Hepatocyte (in vitro differentiated cells): ENCODE data around the gene OPA1. TPM values are rescaled to one million over a fixed set of nuclear protein-coding genes. Genes with fewer than 3 reads are reported as not detected.

Source experiments
- DNase-seq: peaks from one replicate; pipeline ENCODE4 v3.0.0-alpha.2; 2016; ENCODE audit warnings: low spot score
- H2AFZ ChIP-seq: fragments of 200-600 bp; sonication (generic); 2 replicates; pipeline ENCODE4 v1.6.0; 2016; ENCODE audit warnings: antibody characterized with exemption, mild to moderate bottlenecking
- H3K27ac ChIP-seq: fragments of 200-600 bp; sonication (generic); 2 replicates; pipeline ENCODE4 v1.5.1; 2016; ENCODE audit warnings: mild to moderate bottlenecking
- H3K27me3 ChIP-seq: fragments of 200-600 bp; sonication (generic); 2 replicates; pipeline ENCODE4 v1.6.1; 2016
- H3K36me3 ChIP-seq: fragments of 200-600 bp; sonication (generic); replicated peaks from 2 replicates; pipeline ENCODE4 v1.5.1; 2016; ENCODE audit warnings: low read depth; ENCODE audit not compliant: insufficient read depth
- H3K4me1 ChIP-seq: fragments of 200-600 bp; sonication (generic); 2 replicates; pipeline ENCODE4 v1.5.1; 2016; ENCODE audit warnings: mild to moderate bottlenecking, moderate library complexity; ENCODE audit not compliant: insufficient read depth
- H3K4me2 ChIP-seq: fragments of 200-600 bp; sonication (generic); 2 replicates; pipeline ENCODE4 v1.6.0; 2016
- H3K4me3 ChIP-seq: fragments of 200-600 bp; sonication (generic); 2 replicates; pipeline ENCODE4 v1.5.1; 2016; ENCODE audit warnings: mild to moderate bottlenecking
- H3K79me2 ChIP-seq: fragments of 200-600 bp; sonication (generic); 2 replicates; pipeline ENCODE4 v1.6.0; 2017; ENCODE audit warnings: mild to moderate bottlenecking
- H3K9me2 ChIP-seq: fragments of 200-600 bp; sonication (generic); replicated peaks from 2 replicates; pipeline ENCODE4 v1.6.0; 2017; ENCODE audit warnings: mild to moderate bottlenecking; ENCODE audit not compliant: insufficient read depth
- H3K9me3 ChIP-seq: fragments of 200-600 bp; sonication (generic); 2 replicates; pipeline ENCODE4 v1.5.1; 2016; ENCODE audit warnings: low read depth, mild to moderate bottlenecking
- H4K20me1 ChIP-seq: fragments of 200-600 bp; sonication (generic); 2 replicates; pipeline ENCODE4 v1.6.0; 2016; ENCODE audit warnings: mild to moderate bottlenecking; ENCODE audit not compliant: insufficient read depth, poor library complexity, severe bottlenecking
- EZH2 ChIP-seq: fragments of 200-600 bp; sonication (generic); IDR thresholded peaks from 2 replicates; pipeline ENCODE4 v1.6.1; 2016; ENCODE audit warnings: antibody characterized with exemption, mild to moderate bottlenecking, borderline replicate concordance
- EZH2phosphoT487 ChIP-seq: fragments of 200-600 bp; sonication (generic); IDR thresholded peaks from one replicate; pipeline ENCODE4 v1.6.1; 2018; ENCODE audit warnings: antibody characterized with exemption, mild to moderate bottlenecking, low read depth, moderate library complexity; ENCODE audit not compliant: unreplicated experiment, severe bottlenecking
- WGBS: methylation state at CpG from one replicate; pipeline ENCODE4 v1.1.6; 2016; ENCODE audit warnings: low lambda C conversion rate; ENCODE audit errors: missing lambda C conversion rate; 5-methylcytosine and 5-hydroxymethylcytosine counted together
- polyA plus RNA-seq: library from polyadenylated mRNA; unstranded; fragments of >200 nt; fragmentation: Nextera tagmentation; extraction: Ambion mirVana; gene quantifications from 2 replicates; pipeline ENCODE4 v1.2.1, GENCODE V29; 2016
- total RNA-seq: library from RNA; depleted of rRNA; stranded (reverse); fragments of >200 nt; gene quantifications from 2 replicates; pipeline ENCODE4 v1.2.3, GENCODE V29; 2014
- TF ChIP-seq, protein P1 (sequence below): fragments of 200-600 bp; sonication (generic); IDR thresholded peaks from 2 replicates; pipeline ENCODE4 v1.5.1; 2016; ENCODE audit warnings: antibody characterized with exemption, mild to moderate bottlenecking; ENCODE audit not compliant: poor library complexity

Gene OPA1
- total and polyA plus RNA-seq, 2 experiments from 2014 or later = 17.7 to 49.0 TPM

DNA sequence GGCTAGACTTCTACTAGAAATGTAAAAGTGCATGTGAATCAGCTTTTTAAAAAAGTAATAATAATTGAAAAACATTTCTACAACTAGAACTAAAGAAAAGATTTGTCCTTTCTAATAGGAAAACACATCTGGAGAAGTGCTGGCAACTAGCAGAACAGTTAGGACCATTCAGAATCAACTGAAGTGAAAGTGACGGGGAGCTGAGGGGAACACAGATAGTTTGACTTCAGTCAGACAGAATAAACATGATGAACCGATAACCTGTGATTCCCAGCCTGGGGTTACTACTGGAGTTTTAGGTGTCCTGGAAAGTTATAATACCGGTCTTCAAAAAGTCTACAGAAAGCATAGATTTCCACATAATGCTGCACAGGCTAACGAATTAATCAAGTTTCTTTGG, 28.1 kb downstream of the OPA1 start:
- Histone ChIP-seq H3K4me2 (no peak overlapping the region), H3K4me1 (no peaks in the 10 kb centered on the region), H3K9me3 (no peaks in the 10 kb centered on the region), H3K4me3 (no peak overlapping the region), H3K27me3 (no peaks in the 10 kb centered on the region), H2AFZ (no peak overlapping the region), H4K20me1 (no peaks in the 10 kb centered on the region), H3K79me2 (no peaks in the 10 kb centered on the region), H3K36me3 (no peaks in the 10 kb centered on the region), H3K9me2 (no peaks in the 10 kb centered on the region), H3K27ac (no peak overlapping the region)
- no peak for DNase-seq
- TF ChIP-seq, protein P1, sequence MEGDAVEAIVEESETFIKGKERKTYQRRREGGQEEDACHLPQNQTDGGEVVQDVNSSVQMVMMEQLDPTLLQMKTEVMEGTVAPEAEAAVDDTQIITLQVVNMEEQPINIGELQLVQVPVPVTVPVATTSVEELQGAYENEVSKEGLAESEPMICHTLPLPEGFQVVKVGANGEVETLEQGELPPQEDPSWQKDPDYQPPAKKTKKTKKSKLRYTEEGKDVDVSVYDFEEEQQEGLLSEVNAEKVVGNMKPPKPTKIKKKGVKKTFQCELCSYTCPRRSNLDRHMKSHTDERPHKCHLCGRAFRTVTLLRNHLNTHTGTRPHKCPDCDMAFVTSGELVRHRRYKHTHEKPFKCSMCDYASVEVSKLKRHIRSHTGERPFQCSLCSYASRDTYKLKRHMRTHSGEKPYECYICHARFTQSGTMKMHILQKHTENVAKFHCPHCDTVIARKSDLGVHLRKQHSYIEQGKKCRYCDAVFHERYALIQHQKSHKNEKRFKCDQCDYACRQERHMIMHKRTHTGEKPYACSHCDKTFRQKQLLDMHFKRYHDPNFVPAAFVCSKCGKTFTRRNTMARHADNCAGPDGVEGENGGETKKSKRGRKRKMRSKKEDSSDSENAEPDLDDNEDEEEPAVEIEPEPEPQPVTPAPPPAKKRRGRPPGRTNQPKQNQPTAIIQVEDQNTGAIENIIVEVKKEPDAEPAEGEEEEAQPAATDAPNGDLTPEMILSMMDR = no peak
- TF ChIP-seq EZH2phosphoT487 = no peak
- no peak for TF ChIP-seq EZH2
- WGBS = 93% methylated on average over 4 of the region's 4 CpGs

DNA sequence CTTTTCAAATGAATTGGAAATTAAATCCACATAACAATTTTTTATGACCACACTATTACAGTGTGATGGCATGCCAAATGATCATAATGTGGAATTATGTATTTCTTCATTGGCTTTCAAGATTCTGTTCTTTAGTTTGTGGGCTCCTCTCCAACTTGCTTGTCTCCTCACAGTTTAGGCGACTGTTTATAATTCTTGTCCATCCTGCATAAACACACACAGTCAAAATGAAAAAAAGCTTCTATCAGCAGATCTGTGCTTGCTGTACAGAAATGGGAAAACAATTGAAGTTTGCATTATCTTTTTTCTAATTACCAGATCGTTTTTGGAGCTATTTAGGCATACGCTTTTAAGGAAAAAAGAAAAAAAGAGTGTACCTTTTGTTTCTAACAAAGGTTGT, 37.0 kb downstream of the OPA1 start:
- Histone ChIP-seq H3K79me2 (no peaks in the 10 kb centered on the region), H3K4me1 (no peaks in the 10 kb centered on the region), H3K9me3 (no peaks in the 10 kb centered on the region), H3K4me3 (no peak overlapping the region), H3K4me2 (no peak overlapping the region), H3K9me2 (no peaks in the 10 kb centered on the region), H4K20me1 (no peaks in the 10 kb centered on the region), H3K27ac (no peak overlapping the region), H3K27me3 (no peaks in the 10 kb centered on the region), H2AFZ (no peak overlapping the region), H3K36me3 (no peaks in the 10 kb centered on the region)
- no peak for TF ChIP-seq EZH2phosphoT487
- TF ChIP-seq, protein P1 = no peak
- TF ChIP-seq EZH2 = no peak
- no peak for DNase-seq
- WGBS = 44% methylated on average over 3 of the region's 3 CpGs

DNA sequence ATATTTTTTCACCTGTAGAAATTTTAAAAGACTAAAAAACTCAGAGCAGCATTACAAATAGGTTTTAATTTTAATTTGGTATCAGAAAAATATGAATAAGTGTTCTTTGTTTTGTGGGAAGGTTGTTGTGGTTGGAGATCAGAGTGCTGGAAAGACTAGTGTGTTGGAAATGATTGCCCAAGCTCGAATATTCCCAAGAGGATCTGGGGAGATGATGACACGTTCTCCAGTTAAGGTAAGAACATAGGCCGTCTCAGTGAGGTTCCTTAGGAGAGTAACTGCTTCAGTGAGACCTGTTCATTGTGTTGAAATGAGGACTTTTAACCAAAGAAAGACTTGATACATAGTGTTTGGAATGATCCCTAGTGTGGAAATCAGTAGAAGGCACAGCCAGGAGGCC, 44.8 kb downstream of the OPA1 start:
- TF ChIP-seq, protein P1 = no peak
- TF ChIP-seq EZH2 (no peak), EZH2phosphoT487 (no peak)
- Histone ChIP-seq H3K27me3 (no peaks in the 10 kb centered on the region), H4K20me1 (no peaks in the 10 kb centered on the region), H3K36me3 (no peaks in the 10 kb centered on the region), H3K4me1 (no peaks in the 10 kb centered on the region), H3K4me3 (no peak overlapping the region), H3K27ac (no peak overlapping the region), H3K79me2 (no peaks in the 10 kb centered on the region), H3K9me2 (no peaks in the 10 kb centered on the region), H2AFZ (no peak overlapping the region), H3K4me2 (no peak overlapping the region), H3K9me3 (no peaks in the 10 kb centered on the region)
- DNase-seq = no peak
- WGBS = 90% methylated on average over 3 of the region's 3 CpGs

DNA sequence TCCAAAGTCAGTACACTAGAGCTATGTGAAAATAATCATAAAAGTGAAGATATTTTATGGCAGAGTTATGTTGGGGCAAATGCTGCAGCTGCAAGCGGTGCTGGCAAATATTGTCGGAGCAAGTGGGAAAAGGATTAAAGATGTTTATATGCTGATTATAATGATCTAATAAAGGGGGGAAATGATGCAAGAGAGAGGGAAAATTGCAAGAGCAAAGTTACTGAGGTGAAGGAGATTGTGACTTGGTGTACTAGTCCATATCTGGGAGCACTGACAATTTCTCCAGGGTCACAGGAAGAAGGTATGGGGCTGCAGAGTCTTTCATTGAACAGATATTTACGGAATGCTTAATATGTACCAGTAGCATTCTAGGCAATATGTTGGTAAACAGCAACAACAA, 45.8 kb downstream of the OPA1 start:
- Histone ChIP-seq H3K79me2 (no peaks in the 10 kb centered on the region), H2AFZ (no peak overlapping the region), H3K4me2 (no peak overlapping the region), H3K9me3 (no peaks in the 10 kb centered on the region), H3K4me3 (no peak overlapping the region), H3K36me3 (no peaks in the 10 kb centered on the region), H3K4me1 (no peaks in the 10 kb centered on the region), H3K9me2 (no peaks in the 10 kb centered on the region), H3K27me3 (no peaks in the 10 kb centered on the region), H3K27ac (no peak overlapping the region), H4K20me1 (no peaks in the 10 kb centered on the region)
- 96% methylated on average over 3 of the region's 3 CpGs for WGBS
- TF ChIP-seq, protein P1 = no peak
- TF ChIP-seq EZH2 (no peak), EZH2phosphoT487 (no peak)
- no peak for DNase-seq
